Astrocyte (in vitro differentiated cells and primary cell): ENCODE results near the gene SKIC2. TPM values are rescaled to one million over a fixed set of nuclear protein-coding genes. Genes with fewer than 3 reads are reported as not detected.
A peak's percentile ranks its signal among the peaks of the same experiment; 100 is the strongest.
"Not testable (repeated sequence)": the region's sequence is repeated elsewhere in the genome, so short reads cannot be mapped to it uniquely, and the experiment has no call there.

Experiments
- DNase-seq: peaks from one replicate; pipeline ENCODE4 v3.0.0-alpha.2; 2010; ENCODE audit warnings: low read depth
- FAIRE-seq: peaks from 2 replicates; lab custom pipeline; 2011; peaks lifted over from hg19 to GRCh38; lab: Jason Lieb, UNC
- H2AFZ ChIP-seq: 2 replicates; pipeline ENCODE4 v1.6.0; 2012; ENCODE audit warnings: low read depth, low read length, inconsistent platforms
- H3K27ac ChIP-seq: 2 replicates; pipeline ENCODE4 v1.5.1; 2011; ENCODE audit warnings: low read depth, low read length, inconsistent platforms
- H3K27me3 ChIP-seq: 2 replicates; pipeline ENCODE4 v1.6.0; 2011; ENCODE audit warnings: low read length, inconsistent platforms; ENCODE audit not compliant: insufficient read depth
- H3K36me3 ChIP-seq: 2 replicates; pipeline ENCODE4 v1.5.1; 2011; ENCODE audit warnings: low read length, inconsistent platforms; ENCODE audit not compliant: insufficient read depth
- H3K4me1 ChIP-seq: 2 replicates; pipeline ENCODE4 v1.5.1; 2011; ENCODE audit warnings: low read length, inconsistent platforms; ENCODE audit not compliant: insufficient read depth
- H3K4me2 ChIP-seq: 2 replicates; pipeline ENCODE4 v1.6.0; 2012; ENCODE audit warnings: low read length, inconsistent platforms
- H3K4me3 ChIP-seq: 2 replicates; pipeline ENCODE4 v1.5.1; 2011; ENCODE audit warnings: low read depth, mild to moderate bottlenecking, low read length, inconsistent platforms; ENCODE audit not compliant: insufficient read depth
- H3K79me2 ChIP-seq: 2 replicates; pipeline ENCODE4 v1.6.0; 2012; ENCODE audit warnings: mild to moderate bottlenecking, low read length, inconsistent platforms; ENCODE audit not compliant: insufficient read depth
- H3K9ac ChIP-seq: 2 replicates; pipeline ENCODE4 v1.6.0; 2012; ENCODE audit warnings: mild to moderate bottlenecking, low read length, inconsistent platforms
- H3K9me3 ChIP-seq: 2 replicates; pipeline ENCODE4 v1.5.1; 2012; ENCODE audit warnings: low read depth, mild to moderate bottlenecking, low read length, inconsistent platforms; ENCODE audit not compliant: insufficient read depth
- H4K20me1 ChIP-seq: 2 replicates; pipeline ENCODE4 v1.6.0; 2012; ENCODE audit warnings: low read length, inconsistent platforms; ENCODE audit not compliant: insufficient read depth
- H3K27ac Mint-ChIP-seq: one replicate; pipeline ENCODE4 v1.8.0; 2021; ENCODE audit warnings: mild to moderate bottlenecking, mixed read lengths; ENCODE audit not compliant: unreplicated experiment
- H3K27me3 Mint-ChIP-seq: one replicate; pipeline ENCODE4 v1.8.0; 2021; ENCODE audit warnings: low read depth, mixed read lengths; ENCODE audit not compliant: unreplicated experiment
- H3K36me3 Mint-ChIP-seq: one replicate; pipeline ENCODE4 v1.8.0; 2021; ENCODE audit warnings: low read depth, mixed read lengths; ENCODE audit not compliant: unreplicated experiment
- H3K4me1 Mint-ChIP-seq: one replicate; pipeline ENCODE4 v1.8.0; 2021; ENCODE audit warnings: low read depth, mixed read lengths; ENCODE audit not compliant: unreplicated experiment
- H3K4me3 Mint-ChIP-seq: one replicate; pipeline ENCODE4 v1.8.0; 2021; ENCODE audit warnings: mild to moderate bottlenecking, moderate library complexity, mixed read lengths; ENCODE audit not compliant: unreplicated experiment
- H3K9me3 Mint-ChIP-seq: one replicate; pipeline ENCODE4 v1.8.0; 2021; ENCODE audit warnings: mild to moderate bottlenecking, mixed read lengths; ENCODE audit not compliant: unreplicated experiment
- EZH2 ChIP-seq: IDR thresholded peaks from 2 replicates; pipeline ENCODE4 v1.6.1; 2012; ENCODE audit warnings: mild to moderate bottlenecking, low read length, inconsistent platforms; ENCODE audit not compliant: insufficient read depth
- total RNA-seq: library from RNA; stranded (reverse); gene quantifications from 2 replicates; pipeline ENCODE4 v1.2.1, GENCODE V29; 2021
- TF ChIP-seq, protein P1 (sequence below): IDR thresholded peaks from 2 replicates; pipeline ENCODE4 v1.5.1; 2011; ENCODE audit warnings: low read depth, mild to moderate bottlenecking, inconsistent platforms, low read length, moderate library complexity; ENCODE audit not compliant: insufficient read depth

SKIC2 gene
- total RNA-seq, 1 donor from 2014 or later = 79.1 TPM

DNA sequence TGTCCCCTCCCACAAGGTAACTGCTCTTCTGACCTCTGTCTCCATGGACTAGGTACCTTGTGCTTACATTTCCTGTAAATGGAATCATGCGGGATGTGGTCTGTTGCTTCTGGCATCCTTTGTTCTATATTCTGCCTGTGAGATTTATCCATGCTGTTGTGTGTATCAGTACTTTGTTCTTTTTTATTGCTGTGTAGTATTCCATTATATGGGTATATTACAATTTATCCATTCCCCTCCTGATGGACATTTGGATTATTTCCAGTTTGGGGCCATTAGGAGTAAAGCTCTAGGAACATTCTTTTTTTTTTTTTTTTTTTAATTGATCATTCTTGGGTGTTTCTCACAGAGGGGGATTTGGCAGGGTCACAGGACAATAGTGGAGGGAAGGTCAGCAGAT lies 28.0 kb upstream of the SKIC2 start:
- Histone ChIP-seq H2AFZ (no peak overlapping the region), H3K9me3 (no peaks in the 10 kb centered on the region), H4K20me1 (no peaks in the 10 kb centered on the region), H3K9ac (no peak overlapping the region), H3K4me2 (no peak overlapping the region), H3K79me2 (no peaks in the 10 kb centered on the region), H3K27me3 (peaks cover 12% of the 10 kb centered on the region), H3K36me3 (no peaks in the 10 kb centered on the region), H3K4me1 (no peaks in the 10 kb centered on the region), H3K4me3 (no peak overlapping the region), H3K27ac (no peak overlapping the region)
- no peaks in the 10 kb centered on the region for H3K4me1 Mint-ChIP-seq
- H3K36me3 Mint-ChIP-seq = peaks cover 7% of the 10 kb centered on the region
- H3K4me3 Mint-ChIP-seq = peak overlapping the region; percentile 29
- DNase-seq = no peak
- peaks cover 6% of the 10 kb centered on the region for H3K9me3 Mint-ChIP-seq
- H3K27ac Mint-ChIP-seq = no peak overlapping the region
- peaks cover 43% of the 10 kb centered on the region for H3K27me3 Mint-ChIP-seq
- no peak for FAIRE-seq
- TF ChIP-seq, protein P1, sequence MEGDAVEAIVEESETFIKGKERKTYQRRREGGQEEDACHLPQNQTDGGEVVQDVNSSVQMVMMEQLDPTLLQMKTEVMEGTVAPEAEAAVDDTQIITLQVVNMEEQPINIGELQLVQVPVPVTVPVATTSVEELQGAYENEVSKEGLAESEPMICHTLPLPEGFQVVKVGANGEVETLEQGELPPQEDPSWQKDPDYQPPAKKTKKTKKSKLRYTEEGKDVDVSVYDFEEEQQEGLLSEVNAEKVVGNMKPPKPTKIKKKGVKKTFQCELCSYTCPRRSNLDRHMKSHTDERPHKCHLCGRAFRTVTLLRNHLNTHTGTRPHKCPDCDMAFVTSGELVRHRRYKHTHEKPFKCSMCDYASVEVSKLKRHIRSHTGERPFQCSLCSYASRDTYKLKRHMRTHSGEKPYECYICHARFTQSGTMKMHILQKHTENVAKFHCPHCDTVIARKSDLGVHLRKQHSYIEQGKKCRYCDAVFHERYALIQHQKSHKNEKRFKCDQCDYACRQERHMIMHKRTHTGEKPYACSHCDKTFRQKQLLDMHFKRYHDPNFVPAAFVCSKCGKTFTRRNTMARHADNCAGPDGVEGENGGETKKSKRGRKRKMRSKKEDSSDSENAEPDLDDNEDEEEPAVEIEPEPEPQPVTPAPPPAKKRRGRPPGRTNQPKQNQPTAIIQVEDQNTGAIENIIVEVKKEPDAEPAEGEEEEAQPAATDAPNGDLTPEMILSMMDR = no peak
- no peak for TF ChIP-seq EZH2

DNA sequence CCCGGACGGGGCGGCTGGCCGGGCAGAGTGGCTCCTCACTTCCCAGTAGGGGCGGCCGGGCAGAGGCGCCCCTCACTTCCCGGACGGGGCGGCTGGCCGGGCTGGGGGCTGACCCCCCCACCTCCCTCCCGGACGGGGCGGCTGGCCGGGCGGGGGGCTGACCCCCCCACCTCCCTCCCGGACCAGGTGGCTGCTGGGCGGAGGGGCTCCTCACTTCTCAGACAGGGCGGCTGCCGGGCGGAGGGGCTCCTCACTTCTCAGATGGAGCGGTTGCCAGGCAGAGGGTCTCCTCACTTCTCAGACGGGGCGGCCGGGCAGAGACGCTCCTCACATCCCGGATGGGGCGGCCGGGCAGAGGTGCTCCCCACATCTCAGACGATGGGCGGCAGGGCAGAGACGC lies 26.8 kb upstream of the SKIC2 start:
- not testable (repeated sequence) for H3K36me3 ChIP-seq, H2AFZ ChIP-seq, H3K27ac ChIP-seq, H3K4me1 Mint-ChIP-seq, H3K4me3 Mint-ChIP-seq, H4K20me1 ChIP-seq, H3K36me3 Mint-ChIP-seq, H3K9ac ChIP-seq, H3K4me2 ChIP-seq, H3K9me3 ChIP-seq, H3K79me2 ChIP-seq, FAIRE-seq, H3K9me3 Mint-ChIP-seq, H3K27ac Mint-ChIP-seq, H3K4me1 ChIP-seq, DNase-seq, H3K27me3 ChIP-seq, H3K4me3 ChIP-seq
- H3K27me3 Mint-ChIP-seq = peaks cover 44% of the 10 kb centered on the region

DNA sequence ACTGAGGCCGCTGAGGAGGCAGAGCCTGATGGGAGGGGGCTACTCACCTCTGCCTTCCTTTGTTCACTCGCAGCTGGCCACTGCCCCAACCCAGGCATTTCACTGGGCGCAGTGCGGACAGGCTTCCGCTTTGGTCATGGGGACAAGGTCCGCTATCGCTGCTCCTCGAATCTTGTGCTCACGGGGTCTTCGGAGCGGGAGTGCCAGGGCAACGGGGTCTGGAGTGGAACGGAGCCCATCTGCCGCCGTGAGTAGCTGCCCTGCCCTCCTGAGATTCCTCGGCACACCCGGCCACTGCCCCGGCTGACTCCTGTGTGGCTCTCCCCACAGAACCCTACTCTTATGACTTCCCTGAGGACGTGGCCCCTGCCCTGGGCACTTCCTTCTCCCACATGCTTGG lies 25.4 kb upstream of the SKIC2 start:
- no peaks in the 10 kb centered on the region for H4K20me1 ChIP-seq
- no peak for FAIRE-seq
- no peak for DNase-seq
- H3K4me3 Mint-ChIP-seq = no peak overlapping the region
- H3K4me1 Mint-ChIP-seq = no peaks in the 10 kb centered on the region
- no peak overlapping the region for H3K4me3 ChIP-seq
- H3K27ac ChIP-seq = no peak overlapping the region
- peaks cover 6% of the 10 kb centered on the region for H3K9me3 Mint-ChIP-seq
- H3K9ac ChIP-seq = no peak overlapping the region
- H3K36me3 ChIP-seq = no peaks in the 10 kb centered on the region
- H3K27me3 ChIP-seq = peaks cover 2% of the 10 kb centered on the region
- H3K4me2 ChIP-seq = no peak overlapping the region
- H2AFZ ChIP-seq = no peak overlapping the region
- H3K27me3 Mint-ChIP-seq = peaks cover 33% of the 10 kb centered on the region
- H3K79me2 ChIP-seq = no peaks in the 10 kb centered on the region
- no peak overlapping the region for H3K27ac Mint-ChIP-seq
- TF ChIP-seq EZH2 = no peak
- TF ChIP-seq, protein P1 = no peak
- H3K4me1 ChIP-seq = no peaks in the 10 kb centered on the region
- peaks cover 7% of the 10 kb centered on the region for H3K36me3 Mint-ChIP-seq
- H3K9me3 ChIP-seq = no peaks in the 10 kb centered on the region
